Measurements from ENCODE around the gene NCOA3. TPM values are rescaled to one million over a fixed set of nuclear protein-coding genes. Genes with fewer than 3 reads are reported as not detected.

NCOA3 gene
- total RNA-seq, 1 experiment from 2014 or later, result 31.1 TPM

- Histone ChIP-seq H3K9me2 (replicated peaks; ENCODE audit: low read length) (no peaks in the 10 kb centered on the region), H3F3A (ENCODE audit: low read length, unreplicated experiment) (no peaks in the 10 kb centered on the region), H4K20me1 (ENCODE audit: low read length) (no peaks in the 10 kb centered on the region), H3K4me3 (ENCODE audit: low read length) (no peak overlapping the region), H3K27ac (ENCODE audit: low read length) (no peak overlapping the region), H3K36me3 (ENCODE audit: low read depth, low read length) (peaks cover 31% of the 10 kb centered on the region), H3K4me1 (ENCODE audit: insufficient read depth, low read length) (no peaks in the 10 kb centered on the region), H3K27me3 (ENCODE audit: low read length) (no peaks in the 10 kb centered on the region), H3K4me2 (ENCODE audit: low read length) (no peak overlapping the region), H3K9ac (ENCODE audit: low read length) (no peak overlapping the region), H2AFZ (ENCODE audit: low read length) (no peak overlapping the region), H3K9me3 (ENCODE audit: low read length) (no peaks in the 10 kb centered on the region), H3K79me2 (ENCODE audit: low read length) (no peaks in the 10 kb centered on the region)
- DNase-seq, result no peak
- POLR2A ChIA-PET (ENCODE audit: unreplicated experiment), result interaction anchor here (0.6 kb wide), 1 partner anchor 1184 kb away, joined by 5 read pairs; no protein-coding TSS in a partner anchor
- CTCF ChIA-PET, result no interaction called here
- ATAC-seq, result no peak
- intact Hi-C loops (cut with micrococcal nuclease), result no loop called here
- no peak for TF ChIP-seq CTCF (conservative IDR thresholded peaks at IDR 0.05; ENCODE audit: low read depth, low read length)
- TF ChIP-seq EZH2phosphoT487 (IDR thresholded peaks at IDR 0.05; ENCODE audit: borderline replicate concordance, low read length), result no peak
- no peak for TF ChIP-seq EZH2 (IDR thresholded peaks at IDR 0.05; ENCODE audit: low read length, unreplicated experiment)
- no TSS peak for BruUV-seq (replicated peaks)
Observed at GRCh38 chr20:47667086-47667485, 165.4 kb downstream of the NCOA3 start.

- CTCF ChIA-PET, result no interaction called here
- ATAC-seq (no peak), DNase-seq (no peak)
- Histone ChIP-seq H3K4me3 (ENCODE audit: low read length) (no peak overlapping the region), H3K4me1 (ENCODE audit: insufficient read depth, low read length) (no peaks in the 10 kb centered on the region), H3K4me2 (ENCODE audit: low read length) (no peak overlapping the region), H3K27me3 (ENCODE audit: low read length) (no peaks in the 10 kb centered on the region), H3K9me3 (ENCODE audit: low read length) (no peaks in the 10 kb centered on the region), H3F3A (ENCODE audit: low read length, unreplicated experiment) (no peaks in the 10 kb centered on the region), H4K20me1 (ENCODE audit: low read length) (no peaks in the 10 kb centered on the region), H2AFZ (ENCODE audit: low read length) (no peak overlapping the region), H3K27ac (ENCODE audit: low read length) (no peak overlapping the region), H3K36me3 (ENCODE audit: low read depth, low read length) (peaks cover 26% of the 10 kb centered on the region; the same call in 1 of the 2 replicates), H3K9ac (ENCODE audit: low read length) (no peak overlapping the region), H3K79me2 (ENCODE audit: low read length) (no peaks in the 10 kb centered on the region), H3K9me2 (replicated peaks; ENCODE audit: low read length) (no peaks in the 10 kb centered on the region)
- TF ChIP-seq EZH2phosphoT487 (IDR thresholded peaks at IDR 0.05; ENCODE audit: borderline replicate concordance, low read length), result no peak
- no peak for TF ChIP-seq EZH2 (IDR thresholded peaks at IDR 0.05; ENCODE audit: low read length, unreplicated experiment)
- TF ChIP-seq CTCF (conservative IDR thresholded peaks at IDR 0.05; ENCODE audit: low read depth, low read length), result no peak
- POLR2A ChIA-PET (ENCODE audit: unreplicated experiment), result interaction anchor here (0.6 kb wide), 1 partner anchor 1183 kb away, joined by 5 read pairs; no protein-coding TSS in a partner anchor
- BruUV-seq (replicated peaks), result no TSS peak
- intact Hi-C loops (cut with micrococcal nuclease), result no loop called here
Observed at GRCh38 chr20:47667531-47668312, 166.0 kb downstream of the NCOA3 start.
